HG03025 (cell line): ENCODE measurements around the gene TOMM20L.
A peak's percentile ranks its signal among the peaks of the same experiment; 100 is the strongest.
"Not testable (repeated sequence)": the region's sequence is repeated elsewhere in the genome, so short reads cannot be mapped to it uniquely, and the experiment has no call there.

Experiments used
- ATAC-seq: cut with Tn5 transposase; IDR thresholded peaks from one replicate; pipeline ENCODE4 v1.9.1; 2021; ENCODE audit warnings: mild to moderate bottlenecking, moderate library complexity; ENCODE audit not compliant: unreplicated experiment, low FRiP score

TOMM20L gene

GRCh38 chr14:58395812-58396788 lies at the start of gene TOMM20L:
Gene TOMM20L (plus strand): TSS chr14:58395930. CDS start chr14:58395958, 28 bp downstream.
- ATAC-seq = peak; percentile 92

- no peak for ATAC-seq
These were observed 42.0 kb upstream of the TOMM20L start for GRCh38 chr14:58353516-58354299.

GRCh38 chr14:58354808-58355207 lies 40.9 kb upstream of the TOMM20L start:
- ATAC-seq = no peak

GRCh38 chr14:58356268-58356667 lies 39.5 kb upstream of the TOMM20L start:
- ATAC-seq = no peak

GRCh38 chr14:58362272-58362671 lies 33.5 kb upstream of the TOMM20L start:
- not testable (repeated sequence) for ATAC-seq

- ATAC-seq = no peak
These were observed 32.8 kb upstream of the TOMM20L start for GRCh38 chr14:58362798-58363412.

- no peak for ATAC-seq
These were observed 31.4 kb upstream of the TOMM20L start for GRCh38 chr14:58364316-58364715.

GRCh38 chr14:58367296-58367695 lies 28.4 kb upstream of the TOMM20L start:
- ATAC-seq = no peak

- no peak for ATAC-seq
These were observed 26.8 kb upstream of the TOMM20L start for GRCh38 chr14:58368956-58369355.

GRCh38 chr14:58376791-58377190 lies 18.9 kb upstream of the TOMM20L start:
- ATAC-seq = no peak

- no peak for ATAC-seq
These were observed 4.9 kb upstream of the TOMM20L start for GRCh38 chr14:58390830-58391229.

GRCh38 chr14:58395562-58395811 lies 243 bp upstream of the TOMM20L start:
- no peak for ATAC-seq

GRCh38 chr14:58397156-58397555 lies 1.4 kb downstream of the TOMM20L start:
- no peak for ATAC-seq

GRCh38 chr14:58398495-58398894 lies 2.8 kb downstream of the TOMM20L start:
- ATAC-seq = no peak

GRCh38 chr14:58398895-58399294 lies 3.2 kb downstream of the TOMM20L start:
- no peak for ATAC-seq

GRCh38 chr14:58401587-58401986 lies 5.9 kb downstream of the TOMM20L start:
- ATAC-seq = no peak

GRCh38 chr14:58408681-58409215 lies 13.0 kb downstream of the TOMM20L start:
- ATAC-seq = no peak

- ATAC-seq = no peak
These were observed 19.1 kb downstream of the TOMM20L start for GRCh38 chr14:58414845-58415244.

- ATAC-seq = no peak
These were observed 20.2 kb downstream of the TOMM20L start for GRCh38 chr14:58415636-58416547.

GRCh38 chr14:58416934-58417333 lies 21.2 kb downstream of the TOMM20L start:
- not testable (repeated sequence) for ATAC-seq
